GM13976 (cell line): ENCODE measurements around the gene PMP22.

Experiments
- DNase-seq: peaks from one replicate; pipeline ENCODE4 v3.0.0; 2012; ENCODE audit warnings: low spot score
- CTCF ChIP-seq: IDR thresholded peaks from 2 replicates; pipeline ENCODE4 v1.5.1; 2012; ENCODE audit warnings: borderline replicate concordance, mild to moderate bottlenecking; ENCODE audit not compliant: insufficient read depth; ENCODE audit errors: extremely low read depth, missing control alignments, control extremely low read depth
- in situ Hi-C: fragments of 300-500 bp; cut with MboI; formaldehyde crosslinking; loops from one replicate; pipeline ENCODE4 v1.12.0; 2022; ENCODE audit warnings: low sequenced_read_pairs, mixed read lengths, inconsistent platforms; ENCODE audit not compliant: unreplicated experiment

The PMP22 gene

GRCh38 chr17:15247891-15248529 lies 17.1 kb downstream of the PMP22 start:
- no peak for DNase-seq
- TF ChIP-seq CTCF: no peak
- in situ Hi-C loops: no loop called here

GRCh38 chr17:15245054-15245453 lies 20.1 kb downstream of the PMP22 start:
- DNase-seq: no peak
- TF ChIP-seq CTCF: no peak
- in situ Hi-C loops: no loop called here

- no peak for TF ChIP-seq CTCF
- DNase-seq: no peak
- in situ Hi-C loops: no loop called here
Measured at GRCh38 chr17:15240644-15241043, 24.5 kb downstream of the PMP22 start.

GRCh38 chr17:15239491-15239890 lies 25.6 kb downstream of the PMP22 start:
- TF ChIP-seq CTCF: no peak
- in situ Hi-C loops: no loop called here
- no peak for DNase-seq

- in situ Hi-C loops: no loop called here
- no peak for TF ChIP-seq CTCF
- DNase-seq: no peak
Measured at GRCh38 chr17:15238676-15239422, 26.3 kb downstream of the PMP22 start.

GRCh38 chr17:15238057-15238456 lies 27.1 kb downstream of the PMP22 start:
- no peak for DNase-seq
- no peak for TF ChIP-seq CTCF
- in situ Hi-C loops: no loop called here

- in situ Hi-C loops: no loop called here
- DNase-seq: no peak
- no peak for TF ChIP-seq CTCF
Measured at GRCh38 chr17:15237106-15237425, 28.1 kb downstream of the PMP22 start.
